ENCODE data around the gene PRSS38. TPM values are rescaled to one million over a fixed set of nuclear protein-coding genes. Genes with fewer than 3 reads are reported as not detected.

The PRSS38 gene
- total and polyA plus RNA-seq, 11 donors: not detected

- peaks cover 0 to 36% (median 20%) of the 10 kb centered on the region in 9 donors for H3K36me3 ChIP-seq
- no peaks in the 10 kb centered on the region for H3K9me3 ChIP-seq
- WGBS, 4 donors: 93 to 94% (median 94%) methylated on average over 10 of the region's 10 CpGs
- H3K27ac ChIP-seq: no peak overlapping the region
- TF ChIP-seq POLR2A (IDR thresholded peaks at IDR 0.05) (no peak), CTCF (IDR thresholded peaks at IDR 0.05) (no peak)
- intact Hi-C loops (cut with DNase I): no loop called here
- H3K4me3 ChIP-seq: no peak overlapping the region
- DNase-seq (peak in 1 of 5 donors; percentile 22), ATAC-seq (no peak)
- H3K27me3 ChIP-seq: no peaks in the 10 kb centered on the region
- peaks cover 0 to 12% (median 0%) of the 10 kb centered on the region in 12 donors for H3K4me1 ChIP-seq
Measured at GRCh38 chr1:227775841-227776240, 39.6 kb upstream of the PRSS38 start.

- TF ChIP-seq POLR2A (IDR thresholded peaks at IDR 0.05) (no peak), CTCF (IDR thresholded peaks at IDR 0.05) (no peak)
- peak in 1 of 5 donors; percentile 17 for DNase-seq
- intact Hi-C loops (cut with DNase I): no loop called here
- Histone ChIP-seq H3K27ac (no peak overlapping the region), H3K36me3 (peaks cover 0 to 37% (median 21%) of the 10 kb centered on the region in 9 donors), H3K9me3 (no peaks in the 10 kb centered on the region), H3K27me3 (no peaks in the 10 kb centered on the region), H3K4me3 (no peak overlapping the region), H3K4me1 (peaks cover 0 to 12% (median 0%) of the 10 kb centered on the region in 12 donors)
- WGBS, 4 donors: 88 to 91% (median 90%) methylated on average over 7 of the region's 7 CpGs
- no peak for ATAC-seq
Measured at GRCh38 chr1:227776331-227776771, 39.1 kb upstream of the PRSS38 start.

GRCh38 chr1:227777156-227777555 is 38.3 kb upstream of the PRSS38 start:
- DNase-seq (peak in 1 of 5 donors; percentile 8), ATAC-seq (no peak)
- no peak overlapping the region for H3K4me3 ChIP-seq
- no peaks in the 10 kb centered on the region for H3K27me3 ChIP-seq
- H3K4me1 ChIP-seq: peaks cover 0 to 12% (median 0%) of the 10 kb centered on the region in 12 donors
- intact Hi-C loops (cut with DNase I): no loop called here
- 92 to 97% (median 95%) methylated on average over 11 of the region's 11 CpGs for WGBS, 4 donors
- TF ChIP-seq POLR2A (IDR thresholded peaks at IDR 0.05) (no peak), CTCF (IDR thresholded peaks at IDR 0.05) (no peak)
- H3K9me3 ChIP-seq: no peaks in the 10 kb centered on the region
- peaks cover 0 to 39% (median 21%) of the 10 kb centered on the region in 9 donors for H3K36me3 ChIP-seq
- no peak overlapping the region for H3K27ac ChIP-seq

- Histone ChIP-seq H3K36me3 (peaks cover 0 to 43% (median 22%) of the 10 kb centered on the region in 9 donors), H3K4me1 (peaks cover 0 to 12% (median 0%) of the 10 kb centered on the region in 12 donors), H3K4me3 (no peak overlapping the region), H3K9me3 (no peaks in the 10 kb centered on the region), H3K27me3 (no peaks in the 10 kb centered on the region), H3K27ac (no peak overlapping the region)
- TF ChIP-seq POLR2A (IDR thresholded peaks at IDR 0.05): no peak
- no peak for TF ChIP-seq CTCF (IDR thresholded peaks at IDR 0.05)
- ATAC-seq (no peak), DNase-seq (peak in 1 of 5 donors; percentile 10)
- intact Hi-C loops (cut with DNase I): no loop called here
- WGBS, 4 donors: 96 to 100% (median 97%) methylated on average over 4 of the region's 4 CpGs
Measured at GRCh38 chr1:227777646-227778045, 37.8 kb upstream of the PRSS38 start.
